GM12878 (cell line): ENCODE data around the gene GALC.

Source experiments
- BRCA1 ChIP-seq: IDR thresholded peaks from 2 replicates; pipeline ENCODE4 v1.6.1; 2011; ENCODE audit warnings: low read depth, low read length, improper control_type of control experiment
- SIN3A ChIP-seq: IDR thresholded peaks from 2 replicates; pipeline ENCODE4 v1.6.1; 2012; ENCODE audit warnings: low read depth, low read length, improper control_type of control experiment
- TF ChIP-seq, protein P1 (sequence below), 3 experiments: IDR thresholded peaks in 2 of 3; conservative IDR thresholded peaks in 1 of 3; 2 replicates each; pipeline ENCODE4 v1.5.1; 2011; ENCODE audit warnings: low read depth in 3 of 3, low read length in 3 of 3, mild to moderate bottlenecking in 3 of 3, control low read depth in 2 of 3, moderate library complexity in 2 of 3, inconsistent platforms in 1 of 3, mixed read lengths in 1 of 3; ENCODE audit not compliant: control insufficient read depth in 2 of 3, insufficient read depth in 1 of 3; ENCODE audit errors: extremely low read depth in 1 of 3

DNA sequence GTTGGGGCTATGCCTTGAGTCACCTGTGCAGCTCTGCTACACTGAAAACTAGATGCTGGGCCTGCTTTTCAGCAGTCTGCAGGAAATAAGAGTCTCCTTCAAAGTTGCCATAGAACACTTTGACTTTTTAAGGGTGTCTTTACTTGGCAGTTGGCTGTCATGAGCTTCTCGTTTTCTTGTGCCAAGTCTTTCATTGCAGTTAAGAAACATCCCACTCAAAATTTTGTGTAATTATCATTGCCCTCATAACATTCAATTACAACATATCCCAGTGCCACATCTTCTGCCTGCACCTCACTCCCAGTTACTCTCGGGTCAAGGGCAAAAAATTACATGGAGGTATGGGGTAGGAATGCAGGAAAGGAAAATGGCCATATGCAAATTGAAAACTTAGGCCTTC, 41.1 kb upstream of the GALC start:
- TF ChIP-seq BRCA1 (no peak), SIN3A (no peak)
- TF ChIP-seq, protein P1, sequence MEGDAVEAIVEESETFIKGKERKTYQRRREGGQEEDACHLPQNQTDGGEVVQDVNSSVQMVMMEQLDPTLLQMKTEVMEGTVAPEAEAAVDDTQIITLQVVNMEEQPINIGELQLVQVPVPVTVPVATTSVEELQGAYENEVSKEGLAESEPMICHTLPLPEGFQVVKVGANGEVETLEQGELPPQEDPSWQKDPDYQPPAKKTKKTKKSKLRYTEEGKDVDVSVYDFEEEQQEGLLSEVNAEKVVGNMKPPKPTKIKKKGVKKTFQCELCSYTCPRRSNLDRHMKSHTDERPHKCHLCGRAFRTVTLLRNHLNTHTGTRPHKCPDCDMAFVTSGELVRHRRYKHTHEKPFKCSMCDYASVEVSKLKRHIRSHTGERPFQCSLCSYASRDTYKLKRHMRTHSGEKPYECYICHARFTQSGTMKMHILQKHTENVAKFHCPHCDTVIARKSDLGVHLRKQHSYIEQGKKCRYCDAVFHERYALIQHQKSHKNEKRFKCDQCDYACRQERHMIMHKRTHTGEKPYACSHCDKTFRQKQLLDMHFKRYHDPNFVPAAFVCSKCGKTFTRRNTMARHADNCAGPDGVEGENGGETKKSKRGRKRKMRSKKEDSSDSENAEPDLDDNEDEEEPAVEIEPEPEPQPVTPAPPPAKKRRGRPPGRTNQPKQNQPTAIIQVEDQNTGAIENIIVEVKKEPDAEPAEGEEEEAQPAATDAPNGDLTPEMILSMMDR (IDR thresholded peaks at IDR 0.05 in 2 of 3, conservative IDR thresholded peaks at IDR 0.05 in 1 of 3; ENCODE audit: control insufficient read depth in 2 of 3, extremely low read depth in 1 of 3, insufficient read depth in 1 of 3, low read depth in 3 of 3, low read length in 3 of 3), result no peak
